GM10266 (cell line): ENCODE results near the gene ARHGEF11.

Source experiments
- DNase-seq: peaks from one replicate; pipeline ENCODE4 v3.0.0; 2012; ENCODE audit errors: extremely low spot score
- CTCF ChIP-seq: IDR thresholded peaks from 2 replicates; pipeline ENCODE4 v1.5.1; 2012; ENCODE audit warnings: mild to moderate bottlenecking, low read depth; ENCODE audit not compliant: control insufficient read depth, insufficient read depth; ENCODE audit errors: missing control alignments

ARHGEF11 gene

DNA sequence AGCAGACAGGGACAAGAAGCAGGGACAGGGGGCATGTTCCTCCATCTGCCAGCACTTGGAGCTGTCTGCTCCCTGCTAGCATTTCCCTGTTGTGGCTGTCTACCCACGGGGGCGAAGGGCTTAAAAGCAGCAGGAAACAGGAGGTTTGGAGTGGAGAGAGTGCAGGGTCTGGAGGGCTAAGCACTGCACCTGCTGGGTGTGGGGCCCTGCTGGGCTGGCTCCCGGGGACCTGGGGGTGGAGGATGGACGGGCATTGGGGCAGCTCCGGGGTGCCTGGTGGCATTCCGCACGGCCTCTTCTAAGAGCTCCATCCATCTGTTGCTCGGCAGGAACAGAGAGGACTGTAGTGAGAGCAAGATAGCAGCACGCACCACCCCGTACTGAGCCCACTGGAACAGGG lies 103.9 kb downstream of the ARHGEF11 start:
- DNase-seq = no peak
- no peak for TF ChIP-seq CTCF

DNA sequence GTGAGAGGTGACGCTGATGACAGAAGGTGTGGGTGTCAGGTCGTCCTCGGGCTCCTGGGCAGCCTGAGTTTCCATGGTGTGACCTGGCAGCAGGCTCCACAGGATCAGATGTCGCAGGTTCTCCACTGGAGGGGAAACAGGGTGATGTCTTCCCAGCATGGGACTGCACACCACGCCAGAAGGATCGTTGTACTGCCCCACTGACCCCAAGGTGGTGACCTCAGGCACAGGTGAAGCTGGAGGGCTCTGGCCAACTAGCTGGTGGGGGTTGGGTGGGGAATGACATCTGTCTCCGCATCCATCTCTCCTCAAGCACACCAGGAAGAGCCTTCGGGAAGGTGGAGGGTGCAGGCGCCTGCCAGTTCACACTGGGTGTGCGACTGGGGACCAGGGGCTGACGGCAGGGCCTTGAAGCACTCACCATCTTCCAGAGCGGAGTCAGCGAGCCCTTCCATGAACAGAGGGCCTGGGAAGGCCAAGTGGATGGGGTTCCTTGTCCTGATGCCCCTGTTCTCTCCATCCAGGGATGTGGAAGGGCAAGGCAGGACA lies 105.7 kb downstream of the ARHGEF11 start:
- no peak for DNase-seq
- TF ChIP-seq CTCF = no peak

- no peak for DNase-seq
- TF ChIP-seq CTCF = no peak
Observed at GRCh38 chr1:156938813-156939212, 106.7 kb downstream of the ARHGEF11 start.

GRCh38 chr1:156937883-156938282 lies 107.7 kb downstream of the ARHGEF11 start:
- no peak for DNase-seq

GRCh38 chr1:156936721-156937220 lies 108.8 kb downstream of the ARHGEF11 start:
- TF ChIP-seq CTCF = no peak
- DNase-seq = no peak

More at GRCh38 chr1:156937883-156938282, 107.7 kb downstream of the ARHGEF11 start:
- TF ChIP-seq CTCF = no peak

- DNase-seq = no peak
- TF ChIP-seq CTCF = no peak
Observed at GRCh38 chr1:156936191-156936590, 109.4 kb downstream of the ARHGEF11 start.

- no peak for DNase-seq
- TF ChIP-seq CTCF = no peak
Observed at GRCh38 chr1:156935505-156936128, 109.9 kb downstream of the ARHGEF11 start.
